Neural cell (in vitro differentiated cells): ENCODE data around the gene HDAC7.

Experiments used
- CTCF ChIP-seq: fragments of 450-650 bp; IDR thresholded peaks from 2 replicates; pipeline ENCODE4 v1.5.1; 2014; ENCODE audit warnings: antibody characterized with exemption, mild to moderate bottlenecking, moderate library complexity; ENCODE audit not compliant: poor library complexity, severe bottlenecking
- EP300 ChIP-seq: fragments of 450-650 bp; conservative IDR thresholded peaks from 2 replicates; pipeline ENCODE4 v1.6.1; 2014; ENCODE audit warnings: antibody characterized with exemption, mild to moderate bottlenecking, moderate library complexity; ENCODE audit not compliant: poor library complexity, severe bottlenecking
- EZH2 ChIP-seq: fragments of 200-600, 300-800 bp; shearing (Covaris generic), sonication (generic); IDR thresholded peaks from 2 replicates; pipeline ENCODE4 v1.6.1; 2014; ENCODE audit warnings: antibody characterized with exemption, low read length, borderline replicate concordance, mild to moderate bottlenecking; ENCODE audit not compliant: insufficient read depth, poor library complexity, severe bottlenecking
- MXI1 ChIP-seq: fragments of 450-650 bp; conservative IDR thresholded peaks from 2 replicates; pipeline ENCODE4 v1.6.1; 2014; ENCODE audit warnings: antibody characterized with exemption, mild to moderate bottlenecking; ENCODE audit not compliant: poor library complexity, severe bottlenecking
- POLR2AphosphoS5 ChIP-seq: IDR thresholded peaks from 2 replicates; pipeline ENCODE4 v1.6.1; 2012
- REST ChIP-seq: IDR thresholded peaks from 2 replicates; pipeline ENCODE4 v1.6.1; 2012; ENCODE audit warnings: borderline replicate concordance
- SMC3 ChIP-seq: fragments of 450-650 bp; conservative IDR thresholded peaks from 2 replicates; pipeline ENCODE4 v1.6.1; 2014; ENCODE audit warnings: antibody characterized with exemption, mild to moderate bottlenecking, moderate library complexity; ENCODE audit not compliant: poor library complexity

GRCh38 chr12:47851303-47851952, 31.7 kb upstream of the HDAC7 start:
- TF ChIP-seq CTCF (no peak), EZH2 (no peak), EP300 (no peak), POLR2AphosphoS5 (no peak), SMC3 (no peak), MXI1 (no peak), REST (no peak)
